ENCODE data around the gene LCORL.

- TF ChIP-seq CTCF (IDR thresholded peaks at IDR 0.05) (peak in 2 of 3 experiments; percentile 8 to 34), POLR2A (IDR thresholded peaks at IDR 0.05) (no peak)
Measured at GRCh38 chr4:18042754-18043153, 21.2 kb upstream of the LCORL start.
